ENCODE results near the gene NUP160.

The NUP160 gene

DNA sequence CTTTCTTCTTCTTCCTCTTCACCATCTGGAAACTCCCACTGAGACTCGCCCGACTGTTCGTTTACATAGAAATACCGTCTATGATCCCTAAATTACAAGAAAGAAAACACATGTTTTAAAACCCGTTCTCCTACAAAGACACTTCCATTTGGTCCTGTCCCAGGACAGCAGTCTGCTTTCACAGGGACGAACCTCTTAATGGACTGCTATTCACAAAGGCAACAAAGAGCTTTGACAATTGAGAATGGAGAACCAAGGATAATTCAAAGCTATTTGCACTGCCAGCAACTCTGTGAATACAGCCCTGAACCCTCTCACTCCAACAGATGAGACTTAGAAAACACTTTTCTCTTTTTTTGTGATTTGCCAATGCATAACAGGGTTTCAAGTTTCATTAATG, 116.7 kb downstream of the NUP160 start:
- DNase-seq: no peak
